Tibial nerve (tissue), 4 donors: Measurements from ENCODE around the gene FAM221B. TPM values are rescaled to one million over a fixed set of nuclear protein-coding genes. Genes with fewer than 3 reads are reported as not detected.

Experiments
- DNase-seq, 2 donors: peaks; one replicate each; pipeline ENCODE4 v3.0.0-alpha.2; 2019; ENCODE audit warnings: low spot score in 2 of 2
- H3K27ac ChIP-seq, 4 donors: fragments of 200-600 bp; sonication (generic) in 3 of 4; one replicate each; pipeline ENCODE4 v1.5.1; 2017 to 2019; ENCODE audit warnings: mild to moderate bottlenecking in 1 of 4
- H3K27me3 ChIP-seq, 2 donors: fragments of 200-600 bp; sonication (generic) in 1 of 2; one replicate each; pipeline versions ENCODE4 v1.5.1 to v1.6.0; 2017 to 2019
- H3K36me3 ChIP-seq, 3 donors: fragments of 200-600 bp; sonication (generic); one replicate each; pipeline ENCODE4 v1.5.1; 2018 to 2019
- H3K4me1 ChIP-seq, 4 donors: fragments of 200-600 bp; sonication (generic) in 3 of 4; one replicate each; pipeline ENCODE4 v1.5.1; 2017 to 2019
- H3K4me3 ChIP-seq, 4 donors: fragments of 200-600 bp; sonication (generic) in 3 of 4; one replicate each; pipeline ENCODE4 v1.5.1; 2017 to 2019; ENCODE audit warnings: mild to moderate bottlenecking in 1 of 4, moderate library complexity in 1 of 4
- H3K9me3 ChIP-seq, 4 donors: fragments of 200-600 bp; sonication (generic) in 3 of 4; one replicate each; pipeline ENCODE4 v1.5.1; 2017 to 2019
- EP300 ChIP-seq, 2 donors: sonication (generic); formaldehyde crosslinking; IDR thresholded peaks; one replicate each; pipeline ENCODE4 v1.6.1; 2017; ENCODE audit warnings: antibody characterized with exemption in 2 of 2, mild to moderate bottlenecking in 1 of 2
- POLR2A ChIP-seq, 2 donors: fragments of 450-650 bp; IDR thresholded peaks; one replicate each; pipeline ENCODE4 v1.6.1; 2017; ENCODE audit warnings: antibody characterized with exemption in 2 of 2, mild to moderate bottlenecking in 2 of 2, moderate library complexity in 2 of 2
- WGBS, 2 donors: methylation state at CpG; one replicate each; pipeline ENCODE4 v1.1.5; 2018; 5-methylcytosine and 5-hydroxymethylcytosine counted together
- total RNA-seq, 4 donors: library from RNA; depleted of rRNA; stranded (reverse); fragments of >200 nt; gene quantifications; one replicate each; pipeline ENCODE4 v1.1.0, GENCODE V29; 2016
- TF ChIP-seq, protein P1 (sequence below), 5 experiments: fragments of 200-600 bp in 3 of 5; fragments of 450-650 bp in 2 of 5; sonication (generic) in 3 of 5; IDR thresholded peaks; one replicate each; pipeline ENCODE4 v1.5.1; 2016 to 2019; ENCODE audit warnings: antibody characterized with exemption in 5 of 5, mild to moderate bottlenecking in 3 of 5, moderate library complexity in 2 of 5

The FAM221B gene, protein sequence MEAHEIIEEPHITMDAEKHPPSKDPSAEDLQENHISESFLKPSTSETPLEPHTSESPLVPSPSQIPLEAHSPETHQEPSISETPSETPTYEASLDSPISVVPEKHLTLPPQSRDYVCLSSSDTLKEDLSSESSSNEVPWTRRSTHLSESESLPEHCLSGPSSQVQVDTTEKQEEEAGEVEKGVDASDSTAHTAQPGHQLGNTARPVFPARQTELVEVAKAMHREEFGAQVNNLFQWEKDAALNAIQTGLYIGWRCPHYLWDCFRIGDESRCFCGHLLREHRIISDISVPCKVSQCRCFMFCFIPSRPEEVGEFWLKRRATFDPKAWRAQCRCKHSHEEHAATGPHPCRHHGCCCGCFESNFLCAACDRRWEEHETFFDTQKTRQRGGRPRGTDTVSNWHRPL
- not detected for total RNA-seq

GRCh38 chr9:35828716-35829083 lies at the start of gene FAM221B:
FAM221B (minus strand) TSS chr9:35828732; CDS start chr9:35826161, 2,571 bp downstream.
- DNase-seq = no peak
- Histone ChIP-seq H3K36me3 (no peaks in the 10 kb centered on the region), H3K4me1 (peaks cover 2 to 46% (median 21%) of the 10 kb centered on the region in 4 donors)

GRCh38 chr9:35872505-35872904 lies 44.0 kb upstream of the FAM221B start:
- WGBS, 2 donors = 48 to 62% methylated on average over 3 of the region's 3 CpGs
- TF ChIP-seq EP300 (IDR thresholded peaks at IDR 0.05) (no peak), POLR2A (IDR thresholded peaks at IDR 0.05) (no peak)
- TF ChIP-seq, protein P1, sequence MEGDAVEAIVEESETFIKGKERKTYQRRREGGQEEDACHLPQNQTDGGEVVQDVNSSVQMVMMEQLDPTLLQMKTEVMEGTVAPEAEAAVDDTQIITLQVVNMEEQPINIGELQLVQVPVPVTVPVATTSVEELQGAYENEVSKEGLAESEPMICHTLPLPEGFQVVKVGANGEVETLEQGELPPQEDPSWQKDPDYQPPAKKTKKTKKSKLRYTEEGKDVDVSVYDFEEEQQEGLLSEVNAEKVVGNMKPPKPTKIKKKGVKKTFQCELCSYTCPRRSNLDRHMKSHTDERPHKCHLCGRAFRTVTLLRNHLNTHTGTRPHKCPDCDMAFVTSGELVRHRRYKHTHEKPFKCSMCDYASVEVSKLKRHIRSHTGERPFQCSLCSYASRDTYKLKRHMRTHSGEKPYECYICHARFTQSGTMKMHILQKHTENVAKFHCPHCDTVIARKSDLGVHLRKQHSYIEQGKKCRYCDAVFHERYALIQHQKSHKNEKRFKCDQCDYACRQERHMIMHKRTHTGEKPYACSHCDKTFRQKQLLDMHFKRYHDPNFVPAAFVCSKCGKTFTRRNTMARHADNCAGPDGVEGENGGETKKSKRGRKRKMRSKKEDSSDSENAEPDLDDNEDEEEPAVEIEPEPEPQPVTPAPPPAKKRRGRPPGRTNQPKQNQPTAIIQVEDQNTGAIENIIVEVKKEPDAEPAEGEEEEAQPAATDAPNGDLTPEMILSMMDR (IDR thresholded peaks at IDR 0.05) = no peak
- no peak overlapping the region for H3K4me3 ChIP-seq
- H3K9me3 ChIP-seq = peaks cover 0 to 9% (median 2%) of the 10 kb centered on the region in 4 donors
- no peaks in the 10 kb centered on the region for H3K4me1 ChIP-seq
- no peaks in the 10 kb centered on the region for H3K27me3 ChIP-seq
- no peak overlapping the region for H3K27ac ChIP-seq
- no peaks in the 10 kb centered on the region for H3K36me3 ChIP-seq
- DNase-seq = no peak

More at GRCh38 chr9:35828716-35829083, at the start of gene FAM221B:
- no peaks in the 10 kb centered on the region for H3K9me3 ChIP-seq
- WGBS, 2 donors = 0% methylated on average over 21 of the region's 21 CpGs
- no peaks in the 10 kb centered on the region for H3K27me3 ChIP-seq
- peak within 1 kb of the TSS; percentile 53 to 96 (median 84) for H3K4me3 ChIP-seq
- H3K27ac ChIP-seq = peak within 1 kb of the TSS; percentile 93 to 100 (median 98)
- no peak for TF ChIP-seq EP300 (IDR thresholded peaks at IDR 0.05)
- TF ChIP-seq, protein P1 (IDR thresholded peaks at IDR 0.05) = no peak
- TF ChIP-seq POLR2A (IDR thresholded peaks at IDR 0.05) = no peak

- Histone ChIP-seq H3K4me1 (no peaks in the 10 kb centered on the region), H3K27ac (no peak overlapping the region), H3K4me3 (no peak overlapping the region), H3K36me3 (no peaks in the 10 kb centered on the region), H3K27me3 (no peaks in the 10 kb centered on the region), H3K9me3 (peaks cover 0 to 5% (median 0%) of the 10 kb centered on the region in 4 donors)
- no peak for DNase-seq
- TF ChIP-seq EP300 (IDR thresholded peaks at IDR 0.05) (no peak), POLR2A (IDR thresholded peaks at IDR 0.05) (no peak)
- TF ChIP-seq, protein P1 (IDR thresholded peaks at IDR 0.05) = no peak
- 70 to 90% methylated on average over 2 to 3 of the region's 3 CpGs for WGBS, 2 donors
These were observed 43.0 kb upstream of the FAM221B start for GRCh38 chr9:35871545-35871944.

- H3K27me3 ChIP-seq = no peaks in the 10 kb centered on the region
- H3K36me3 ChIP-seq = no peaks in the 10 kb centered on the region
- 86 to 90% methylated on average over 8 of the region's 8 CpGs for WGBS, 2 donors
- H3K27ac ChIP-seq = no peak within 1 kb of the TSS
- no peak within 1 kb of the TSS for H3K4me3 ChIP-seq
- DNase-seq = no peak
- H3K9me3 ChIP-seq = no peaks in the 10 kb centered on the region
- TF ChIP-seq EP300 (IDR thresholded peaks at IDR 0.05) (no peak), POLR2A (IDR thresholded peaks at IDR 0.05) (no peak)
- TF ChIP-seq, protein P1 (IDR thresholded peaks at IDR 0.05) = no peak
- no peaks in the 10 kb centered on the region for H3K4me1 ChIP-seq
These were observed 41.9 kb upstream of the FAM221B start, which contains the start of gene OR13J1 for GRCh38 chr9:35870351-35870923. OR13J1 (minus strand) TSS chr9:35870401; CDS start chr9:35870401, 0 bp downstream.
